ENCODE data around the gene IMP4. TPM values are rescaled to one million over a fixed set of nuclear protein-coding genes. Genes with fewer than 3 reads are reported as not detected.

The IMP4 gene
- total and polyA plus RNA-seq, 2 donors (not counting 3 experiments of a cell fraction or from before 2014, with no cell fraction given) = 74.0 to 149 TPM

DNA sequence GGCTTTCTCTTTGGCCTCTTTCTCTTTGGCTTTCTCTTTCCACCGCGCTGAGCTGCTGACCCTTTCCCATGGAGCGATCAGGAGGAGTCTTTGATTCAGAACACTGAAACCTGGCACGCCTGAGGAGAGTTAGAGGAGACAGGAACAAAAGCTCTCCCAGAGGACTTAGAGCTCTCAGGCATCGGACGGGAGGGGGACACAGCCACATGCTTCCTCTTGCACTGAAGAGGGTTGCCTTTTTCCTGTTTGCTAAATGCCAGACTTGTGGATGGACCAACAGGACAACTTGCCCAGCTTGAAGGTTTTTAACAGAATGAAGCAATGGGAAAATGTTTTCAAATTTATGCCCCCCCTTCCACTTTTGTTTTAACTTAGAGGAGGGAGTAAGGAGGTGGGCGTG, 9.5 kb downstream of the IMP4 start:
- intact Hi-C loops (cut with micrococcal nuclease) (loop anchor here (10.0 kb wide), 1 partner anchor 373 kb away; the partner anchor contains the start of gene GPR148), dilution Hi-C loops (cut with MboI; ENCODE audit: extremely low pct_ligation_motif_present, low sequenced_read_pairs) (no loop called here)
- Histone ChIP-seq H3K4me2 (ENCODE audit: insufficient read depth, low read length) (no peak overlapping the region), H3K4me1 (ENCODE audit: control insufficient read depth, extremely low read depth, insufficient read depth, low read length) (peaks cover 4% of the 10 kb centered on the region), H2AFZ (ENCODE audit: low read depth, low read length) (no peak overlapping the region), H3K9me1 (replicated peaks; ENCODE audit: control insufficient read depth, extremely low read depth, insufficient read depth, low read length) (no peaks in the 10 kb centered on the region), H3K27ac (ENCODE audit: insufficient read depth, low read depth, low read length) (no peak overlapping the region), H3K79me2 (ENCODE audit: control insufficient read depth, insufficient read depth, low read length) (no peaks in the 10 kb centered on the region), H3K9me3 (replicated peaks; ENCODE audit: control insufficient read depth, insufficient read depth, low read length) (no peaks in the 10 kb centered on the region), H3K36me3 (ENCODE audit: control insufficient read depth in 2 of 2, extremely low read depth in 1 of 2, insufficient read depth in 2 of 2, low read length in 2 of 2) (peaks cover 0 to 7% of the 10 kb centered on the region in 2 experiments), H3K27me3 (ENCODE audit: control insufficient read depth in 2 of 2, insufficient read depth in 2 of 2, low read length in 2 of 2) (no peaks in the 10 kb centered on the region), H4K20me1 (replicated peaks; ENCODE audit: control insufficient read depth, extremely low read depth, insufficient read depth, low read length) (no peaks in the 10 kb centered on the region), H3K4me3 (replicated peaks in 1 of 3; ENCODE audit: insufficient read depth in 1 of 3, low read depth in 1 of 3, low read length in 3 of 3) (no peak overlapping the region), H3K9ac (replicated peaks; ENCODE audit: extremely low read depth, insufficient read depth, low read length) (no peak overlapping the region)
- BruUV-seq (replicated peaks) = no TSS peak
- FAIRE-seq (no peak), DNase-seq (ENCODE audit: low read depth, low spot score) (no peak)
- TF ChIP-seq GATA2 (IDR thresholded peaks at IDR 0.05; ENCODE audit: insufficient read depth, insufficient read length, low read depth, low read length) = no peak
- TF ChIP-seq EZH2 (IDR thresholded peaks at IDR 0.05; ENCODE audit: borderline replicate concordance, low read depth, low read length, severe bottlenecking) = no peak
- TF ChIP-seq FOS (IDR thresholded peaks at IDR 0.05; ENCODE audit: borderline replicate concordance, insufficient read depth, low read length) = no peak
- TF ChIP-seq POLR2AphosphoS5 (IDR thresholded peaks at IDR 0.05; ENCODE audit: insufficient read depth, low read depth, low read length) = no peak
- no peak for TF ChIP-seq CTCF (IDR thresholded peaks at IDR 0.05; ENCODE audit: extremely low read depth in 1 of 2, insufficient read depth in 1 of 2, low read depth in 1 of 2, low read length in 2 of 2)
- no peak for TF ChIP-seq MYC (IDR thresholded peaks at IDR 0.05; ENCODE audit: low read depth, low read length)
- TF ChIP-seq MAX (IDR thresholded peaks at IDR 0.05; ENCODE audit: insufficient read depth, insufficient read length) = no peak
- no peak for TF ChIP-seq JUN (IDR thresholded peaks at IDR 0.05; ENCODE audit: borderline replicate concordance, insufficient read depth, insufficient read length, low read depth)
- no peak for TF ChIP-seq POLR2A (IDR thresholded peaks at IDR 0.05; ENCODE audit: low read depth, low read length)
- CTCF ChIA-PET = interaction anchor here (0.9 kb wide), 1 partner anchor 9 kb away, joined by 6 read pairs; the partner anchor contains the start of gene IMP4
- POLR2A ChIA-PET = no interaction called here

Data from endothelial cell of umbilical vein (primary cell).